GM18526 (cell line): Measurements from ENCODE around the gene CCDC6.

Experiments used
- POLR2A ChIP-seq: IDR thresholded peaks from 3 replicates; pipeline ENCODE4 v1.6.1; 2011; ENCODE audit not compliant: insufficient read length; ENCODE audit errors: extremely low read depth

The CCDC6 gene

GRCh38 chr10:59906417-59907202, at the start of gene CCDC6:
CCDC6 (minus strand) TSS chr10:59906556; CDS start chr10:59906424, 132 bp downstream.
- TF ChIP-seq POLR2A = peak; percentile 70

- no peak for TF ChIP-seq POLR2A
Observed at GRCh38 chr10:59954296-59954695, 47.9 kb upstream of the CCDC6 start.

GRCh38 chr10:59950105-59950504, 43.7 kb upstream of the CCDC6 start:
- TF ChIP-seq POLR2A = no peak

- no peak for TF ChIP-seq POLR2A
Observed at GRCh38 chr10:59949608-59950007, 43.3 kb upstream of the CCDC6 start.

- TF ChIP-seq POLR2A = no peak
Observed at GRCh38 chr10:59945991-59946390, 39.6 kb upstream of the CCDC6 start.

GRCh38 chr10:59945590-59945989, 39.2 kb upstream of the CCDC6 start:
- TF ChIP-seq POLR2A = no peak

- no peak for TF ChIP-seq POLR2A
Observed at GRCh38 chr10:59944339-59944935, 38.1 kb upstream of the CCDC6 start.

- no peak for TF ChIP-seq POLR2A
Observed at GRCh38 chr10:59942556-59942955, 36.2 kb upstream of the CCDC6 start.

- no peak for TF ChIP-seq POLR2A
Observed at GRCh38 chr10:59937720-59938119, 31.4 kb upstream of the CCDC6 start.

- no peak for TF ChIP-seq POLR2A
Observed at GRCh38 chr10:59934701-59935100, 28.3 kb upstream of the CCDC6 start.

GRCh38 chr10:59926086-59926485, 19.7 kb upstream of the CCDC6 start:
- TF ChIP-seq POLR2A = no peak

GRCh38 chr10:59922907-59923306, 16.6 kb upstream of the CCDC6 start:
- no peak for TF ChIP-seq POLR2A

GRCh38 chr10:59917922-59918321, 11.6 kb upstream of the CCDC6 start:
- no peak for TF ChIP-seq POLR2A

- TF ChIP-seq POLR2A = no peak
Observed at GRCh38 chr10:59913547-59914237, 7.3 kb upstream of the CCDC6 start.

- TF ChIP-seq POLR2A = no peak
Observed at GRCh38 chr10:59910867-59911266, 4.5 kb upstream of the CCDC6 start.

- TF ChIP-seq POLR2A = no peak
Observed at GRCh38 chr10:59909815-59910214, 3.5 kb upstream of the CCDC6 start.

- TF ChIP-seq POLR2A = no peak
Observed at GRCh38 chr10:59908808-59909143, 2.4 kb upstream of the CCDC6 start.
